H1 (cell line): ENCODE data around the gene MRPL41.

Source experiments
- CEBPB ChIP-seq: IDR thresholded peaks from 2 replicates; pipeline ENCODE4 v1.6.1; 2012; ENCODE audit warnings: low read depth, low read length
- CREB1 ChIP-seq: IDR thresholded peaks from 2 replicates; pipeline ENCODE4 v1.6.1; 2012; ENCODE audit warnings: inconsistent platforms
- CTCF ChIP-seq, 3 experiments: IDR thresholded peaks; 1 replicate in 2 of 3; 2 replicates in 1 of 3; pipeline versions ENCODE4 v1.5.1 to v1.6.1; 2011; ENCODE audit warnings: low read length in 3 of 3, mild to moderate bottlenecking in 3 of 3, inconsistent platforms in 2 of 3, low read depth in 1 of 3, moderate library complexity in 1 of 3; ENCODE audit not compliant: insufficient read depth in 1 of 3; ENCODE audit errors: control extremely low read depth in 1 of 3
- RAD21 ChIP-seq, 2 experiments: IDR thresholded peaks in 1 of 2; conservative IDR thresholded peaks in 1 of 2; 2 replicates each; pipeline ENCODE4 v1.6.1; 2011; ENCODE audit warnings: low read depth in 2 of 2, low read length in 2 of 2, improper control_type of control experiment in 1 of 2, inconsistent platforms in 1 of 2, mild to moderate bottlenecking in 1 of 2, moderate library complexity in 1 of 2
- SP1 ChIP-seq: IDR thresholded peaks from 2 replicates; pipeline ENCODE4 v1.6.1; 2011; ENCODE audit warnings: low read depth, low read length
- SRF ChIP-seq: IDR thresholded peaks from 2 replicates; pipeline ENCODE4 v1.6.1; 2011; ENCODE audit warnings: mild to moderate bottlenecking, low read depth, low read length, moderate library complexity

- TF ChIP-seq CTCF (IDR thresholded peaks at IDR 0.05; ENCODE audit: control extremely low read depth in 1 of 3, insufficient read depth in 1 of 3, low read depth in 1 of 3, low read length in 3 of 3), result no peak
- no peak for TF ChIP-seq SP1
- TF ChIP-seq RAD21 (IDR thresholded peaks at IDR 0.05 in 1 of 2, conservative IDR thresholded peaks at IDR 0.05 in 1 of 2; ENCODE audit: low read depth in 2 of 2, low read length in 2 of 2), result no peak
- TF ChIP-seq CREB1, result no peak
- TF ChIP-seq SRF, result no peak
- no peak for TF ChIP-seq CEBPB
Observed at GRCh38 chr9:137519553-137519952, 32.1 kb upstream of the MRPL41 start.
